ENCODE measurements around the gene DCTN4.

Gene DCTN4

GRCh38 chr5:150740992-150741391, 17.8 kb downstream of the DCTN4 start:
- no peak for DNase-seq (ENCODE audit: low read depth in 2 of 2)

GRCh38 chr5:150738862-150739261, 20.0 kb downstream of the DCTN4 start:
- DNase-seq (ENCODE audit: low read depth in 2 of 2) = no peak

GRCh38 chr5:150734579-150735384, 24.0 kb downstream of the DCTN4 start:
- DNase-seq (ENCODE audit: low read depth in 2 of 2) = peak in 1 of 2 donors; percentile 7

DNA sequence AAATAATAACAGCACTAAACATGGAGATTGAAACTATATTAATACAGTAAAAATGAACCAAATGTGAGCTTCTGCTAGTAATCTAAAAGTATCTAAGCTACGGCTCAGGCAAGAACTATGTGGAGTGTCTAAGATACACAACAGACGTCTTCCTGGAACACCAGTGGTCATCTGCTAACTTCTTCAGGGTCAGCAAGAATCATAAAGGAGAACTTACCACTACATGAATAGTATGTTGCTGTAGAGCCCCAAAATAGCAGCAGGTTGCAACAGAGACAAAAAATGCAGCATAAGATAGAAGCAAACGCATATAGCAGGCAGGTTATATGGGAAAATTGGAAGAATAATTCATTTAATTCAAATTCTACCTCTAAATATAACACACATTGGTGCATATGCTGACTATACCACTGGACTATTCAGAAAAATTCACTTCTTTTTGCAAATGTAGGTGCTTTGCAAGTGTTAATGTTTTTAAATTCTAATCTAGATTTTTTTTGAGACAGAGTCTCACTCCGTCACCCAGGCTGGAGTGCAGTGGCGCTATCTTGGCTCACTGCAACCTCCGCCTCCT, 27.1 kb downstream of the DCTN4 start:
- DNase-seq (ENCODE audit: low read depth in 2 of 2) = no peak

- DNase-seq (ENCODE audit: low read depth in 2 of 2) = no peak
Observed at GRCh38 chr5:150729859-150730258, 29.0 kb downstream of the DCTN4 start.

DNA sequence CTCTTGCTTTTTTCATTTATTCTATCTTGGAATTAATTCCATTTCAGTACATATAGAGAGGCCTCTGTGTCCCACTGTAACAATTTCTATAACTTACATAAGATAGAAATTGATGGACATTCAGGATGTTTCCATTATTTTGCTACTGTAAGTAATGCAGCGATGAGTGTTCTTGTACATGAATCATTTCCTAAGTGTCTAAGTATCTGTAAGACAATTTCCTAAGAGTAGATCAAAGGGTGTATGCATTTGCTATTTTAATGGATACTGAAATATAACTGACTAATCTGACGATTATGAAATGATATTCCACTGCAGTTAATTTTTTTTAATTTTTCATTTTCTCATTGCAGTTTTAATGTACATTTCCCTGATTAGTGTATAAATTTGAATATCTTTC, 35.0 kb downstream of the DCTN4 start:
- no peak for DNase-seq (ENCODE audit: low read depth in 2 of 2)

DNA sequence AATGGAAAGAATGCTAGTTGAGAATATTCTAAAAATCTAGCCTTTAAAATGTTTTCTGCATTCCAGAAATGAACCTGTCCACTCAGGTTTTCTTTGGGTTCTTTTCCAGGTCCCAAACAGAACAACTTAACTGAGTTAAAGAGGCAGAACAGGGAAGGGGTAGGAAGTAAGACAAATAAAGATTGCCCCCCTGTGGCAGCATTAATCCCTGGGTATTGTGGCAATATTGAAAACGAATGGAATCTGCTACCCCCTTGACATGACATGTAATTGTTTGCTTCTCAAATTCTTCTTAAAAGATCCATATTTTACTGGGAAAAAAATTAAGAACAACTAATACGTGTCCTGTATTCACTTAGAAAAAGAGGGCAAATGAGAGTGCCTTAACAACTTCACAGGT, 48.7 kb downstream of the DCTN4 start:
- no peak for DNase-seq (ENCODE audit: low read depth in 2 of 2)

- no peak for DNase-seq (ENCODE audit: low read depth in 2 of 2)
Observed at GRCh38 chr5:150706776-150707390, 51.9 kb downstream of the DCTN4 start.

DNA sequence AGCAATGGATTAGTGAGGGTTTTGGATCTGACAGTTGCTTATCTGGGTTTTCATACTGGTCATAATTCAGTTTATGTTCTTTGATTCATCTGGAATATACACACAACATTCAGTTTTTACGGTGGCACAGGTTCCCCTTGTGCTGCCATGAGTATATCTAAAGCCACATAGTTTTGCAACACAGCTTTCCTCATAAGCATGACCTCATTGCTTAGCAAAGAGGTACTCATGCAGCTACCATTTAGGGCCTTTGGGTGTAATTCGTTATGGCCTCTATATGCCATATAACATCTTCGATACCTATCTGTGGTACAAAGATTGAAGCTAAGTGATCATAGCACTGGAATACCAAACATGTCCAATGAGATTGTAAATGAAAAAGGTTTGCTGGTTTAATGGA, 55.1 kb downstream of the DCTN4 start:
- DNase-seq (ENCODE audit: low read depth in 2 of 2) = no peak

GRCh38 chr5:150700594-150701377, 58.0 kb downstream of the DCTN4 start, which contains the start of gene RBM22:
TSS of gene RBM22 (minus strand) at chr5:150701062. CDS start at chr5:150700985, 77 bp downstream.
- peak; percentile 82 to 85 for DNase-seq (ENCODE audit: low read depth in 2 of 2)

DNA sequence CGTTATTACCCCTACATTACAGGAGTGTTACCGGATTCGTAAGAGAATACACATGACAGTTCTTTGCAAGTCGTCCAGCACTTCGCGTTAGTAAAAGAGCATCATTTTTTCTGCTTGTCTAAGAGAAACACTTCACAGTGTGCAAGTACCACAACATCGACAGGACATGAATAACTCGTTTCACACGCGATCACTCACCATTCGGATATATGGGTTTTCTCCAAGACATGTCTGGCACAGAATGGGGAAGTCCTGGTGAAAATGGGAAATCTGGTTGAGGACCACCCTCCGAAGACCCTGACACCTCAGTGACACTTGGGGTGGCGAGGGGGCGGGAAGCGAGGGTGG, 58.6 kb downstream of the DCTN4 start:
- DNase-seq (ENCODE audit: low read depth in 2 of 2) = no peak

DNA sequence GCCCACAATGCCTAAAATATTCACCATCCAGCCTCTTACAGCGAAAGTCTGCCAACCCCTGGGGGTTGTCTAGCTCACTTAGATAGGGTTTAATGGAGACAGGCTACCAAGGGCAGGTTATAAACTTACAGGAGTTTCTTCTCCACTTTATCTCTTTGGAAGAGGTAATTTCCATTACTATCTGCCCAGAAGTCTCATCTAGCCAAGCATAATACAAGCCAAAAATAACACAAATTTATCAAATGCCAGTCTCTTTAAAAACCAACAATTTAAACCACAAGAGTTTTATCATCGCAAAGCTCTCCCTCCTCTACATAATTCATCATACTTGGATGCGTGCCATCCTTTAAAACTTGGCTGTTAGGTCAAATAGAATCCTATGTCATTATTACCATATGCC, 64.2 kb downstream of the DCTN4 start:
- no peak for DNase-seq (ENCODE audit: low read depth in 2 of 2)

- DNase-seq (ENCODE audit: low read depth in 2 of 2) = no peak
Observed at GRCh38 chr5:150692276-150692675, 66.5 kb downstream of the DCTN4 start.

GRCh38 chr5:150690760-150691159, 68.1 kb downstream of the DCTN4 start:
- no peak for DNase-seq (ENCODE audit: low read depth in 2 of 2)

- DNase-seq (ENCODE audit: low read depth in 2 of 2) = no peak
Observed at GRCh38 chr5:150689120-150689519, 69.7 kb downstream of the DCTN4 start.

- no peak for DNase-seq (ENCODE audit: low read depth in 2 of 2)
Observed at GRCh38 chr5:150676578-150676977, 82.2 kb downstream of the DCTN4 start.

DNA sequence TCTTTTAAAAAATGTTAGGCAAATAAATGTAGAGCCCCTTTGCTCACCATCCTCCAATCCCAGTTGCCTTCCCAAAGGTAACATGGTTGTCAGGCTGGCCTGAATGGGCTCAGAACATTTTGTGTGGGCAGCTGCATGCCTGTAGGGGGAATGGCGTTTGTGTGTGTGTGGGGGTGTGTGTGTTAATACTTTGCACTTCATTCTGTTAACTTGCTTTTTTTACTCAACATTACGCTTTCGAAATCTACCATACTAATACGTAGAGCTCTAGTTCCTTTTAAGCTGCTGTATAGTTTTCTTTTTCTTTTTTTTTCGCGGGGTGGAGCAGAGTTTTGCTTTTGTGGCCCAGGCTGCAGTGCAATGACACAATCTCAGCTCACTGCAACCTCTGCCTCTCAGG, 83.7 kb downstream of the DCTN4 start:
- no peak for DNase-seq (ENCODE audit: low read depth in 2 of 2)

DNA sequence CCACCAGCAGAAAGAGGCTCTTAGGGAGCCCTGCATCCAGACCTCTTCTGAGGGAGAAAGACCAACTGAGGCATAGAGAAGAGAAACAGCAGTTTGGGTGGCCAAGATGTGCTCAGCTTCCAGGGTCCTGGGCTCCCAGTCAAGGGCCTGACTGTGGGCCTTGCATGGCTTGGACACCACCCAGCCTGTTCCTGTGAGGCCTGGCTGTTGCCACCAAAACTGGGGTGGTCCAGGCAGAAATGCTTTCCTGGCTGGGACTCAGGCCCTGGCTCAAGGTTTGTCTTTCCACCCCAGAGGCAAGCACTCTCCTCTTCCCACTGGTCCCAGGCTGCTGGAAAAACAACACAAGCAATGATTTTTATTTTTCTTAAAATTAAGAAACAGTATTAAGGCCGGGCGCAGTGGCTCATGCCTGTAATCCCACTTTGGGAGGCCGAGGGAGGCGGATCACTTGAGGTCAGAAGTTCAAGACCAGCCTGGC, 84.4 kb downstream of the DCTN4 start:
- no peak for DNase-seq (ENCODE audit: low read depth in 2 of 2)

- no peak for DNase-seq (ENCODE audit: low read depth in 2 of 2)
Observed at GRCh38 chr5:150672884-150673275, 85.9 kb downstream of the DCTN4 start.

DNA sequence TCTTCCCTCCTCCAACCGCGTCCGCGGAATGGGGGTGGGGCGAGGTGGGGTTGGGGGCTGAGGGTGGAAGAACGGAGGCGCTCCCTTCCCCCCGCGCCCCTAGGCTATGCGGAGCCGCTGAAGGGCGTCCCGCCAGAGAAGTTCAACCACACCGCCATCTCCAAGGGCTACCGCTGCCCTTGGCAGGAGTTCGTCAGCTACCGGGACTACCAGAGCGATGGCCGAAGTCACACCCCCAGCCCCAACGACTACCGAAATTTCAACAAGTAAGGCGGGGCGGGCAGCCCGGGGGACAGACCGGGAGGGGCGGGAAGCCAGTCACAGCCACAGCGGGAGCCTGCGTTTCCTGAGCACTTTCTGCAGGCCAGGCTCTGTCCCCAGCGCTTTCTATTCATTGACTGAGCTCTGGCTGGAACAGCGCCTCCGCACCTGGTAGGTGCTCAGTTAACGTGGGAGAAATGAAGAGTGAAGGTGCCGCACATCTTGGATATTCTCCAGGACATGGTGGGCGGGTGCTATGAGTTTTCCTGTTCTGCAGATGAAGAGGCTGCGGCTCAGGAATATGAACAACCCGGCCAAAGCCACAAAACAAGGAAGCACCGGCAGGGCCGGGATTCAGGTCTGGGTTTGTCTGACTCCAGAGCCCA, 86.5 kb downstream of the DCTN4 start:
- no peak for DNase-seq (ENCODE audit: low read depth in 2 of 2)

GRCh38 chr5:150671509-150672236, 87.1 kb downstream of the DCTN4 start:
- DNase-seq (ENCODE audit: low read depth in 2 of 2) = no peak

Data from stimulated activated CD8-positive, alpha-beta memory T cell treated with anti-CD3 and anti-CD28 coated beads, Interleukin-15, amount 100 ng/mL, for 48 hours (primary cell).